PC-3 (cell line): ENCODE results near the gene PARN. TPM values are rescaled to one million over a fixed set of nuclear protein-coding genes. Genes with fewer than 3 reads are reported as not detected.

Experiments
- ATAC-seq: fragments of 200-7000 bp; cut with Tn5 transposase; 2 replicates; pipeline ENCODE4 v1.9.1; 2020; ENCODE audit warnings: mild to moderate bottlenecking, moderate library complexity
- BruUV-seq: library from RNA; stranded (reverse); fragments of 400-500 nt; replicated peaks from 2 replicates; lab custom pipeline; 2021; lab: Mats Ljungman, UMichigan
- CTCF ChIA-PET: fragments of 300-600 bp; sonication (Branson Sonifier 250); formaldehyde crosslinking; loops from one replicate; lab custom pipeline; 2022; ENCODE audit warnings: antibody characterized with exemption; lab: Charles Lee
- POLR2A ChIA-PET: fragments of 300-600 bp; sonication (Branson Sonifier 250); formaldehyde crosslinking; loops from one replicate; lab custom pipeline; 2022; ENCODE audit warnings: antibody characterized with exemption; ENCODE audit not compliant: unreplicated experiment; lab: Charles Lee
- DNase-seq: peaks from one replicate; pipeline ENCODE4 v3.0.0-alpha.2; 2015
- H2AFZ ChIP-seq: fragments of 300-600 bp; sonication (generic); 2 replicates; pipeline ENCODE4 v1.6.0; 2016; ENCODE audit warnings: antibody characterized with exemption, low read length
- H3F3A ChIP-seq: fragments of 300-600 bp; sonication (generic); one replicate; pipeline ENCODE4 v1.6.0; 2017; ENCODE audit warnings: antibody characterized with exemption, low read length, control low read depth, mild to moderate bottlenecking; ENCODE audit not compliant: unreplicated experiment
- H3K27ac ChIP-seq: fragments of 300-600 bp; sonication (generic); 2 replicates; pipeline ENCODE4 v1.5.1; 2016; ENCODE audit warnings: mild to moderate bottlenecking, low read length
- H3K27me3 ChIP-seq: fragments of 300-600 bp; sonication (generic); 2 replicates; pipeline ENCODE4 v1.6.1; 2016; ENCODE audit warnings: low read length, mixed read lengths
- H3K36me3 ChIP-seq: fragments of 300-600 bp; sonication (generic); 2 replicates; pipeline ENCODE4 v1.6.1; 2016; ENCODE audit warnings: low read depth, mixed run types, low read length, mixed read lengths
- H3K4me1 ChIP-seq: fragments of 300-600 bp; sonication (generic); 2 replicates; pipeline ENCODE4 v1.5.1; 2016; ENCODE audit warnings: low read length; ENCODE audit not compliant: insufficient read depth
- H3K4me2 ChIP-seq: fragments of 300-600 bp; sonication (generic); 2 replicates; pipeline ENCODE4 v1.6.0; 2016; ENCODE audit warnings: low read length
- H3K4me3 ChIP-seq: fragments of 300-600 bp; sonication (generic); 2 replicates; pipeline ENCODE4 v1.5.1; 2016; ENCODE audit warnings: mild to moderate bottlenecking, low read length, mixed read lengths
- H3K79me2 ChIP-seq: fragments of 300-600 bp; sonication (generic); 2 replicates; pipeline ENCODE4 v1.6.1; 2017; ENCODE audit warnings: low read length, mixed read lengths
- H3K9ac ChIP-seq: fragments of 300-600 bp; sonication (generic); 2 replicates; pipeline ENCODE4 v1.6.0; 2016; ENCODE audit warnings: mild to moderate bottlenecking, low read length
- H3K9me2 ChIP-seq: fragments of 300-600 bp; sonication (generic); replicated peaks from 2 replicates; pipeline ENCODE4 v1.6.1; 2016; ENCODE audit warnings: mixed run types, low read length, mixed read lengths
- H3K9me3 ChIP-seq: fragments of 300-600 bp; sonication (generic); 2 replicates; pipeline ENCODE4 v1.6.1; 2016; ENCODE audit warnings: low read length, mixed read lengths
- H4K20me1 ChIP-seq: fragments of 300-600 bp; sonication (generic); 2 replicates; pipeline ENCODE4 v1.6.1; 2016; ENCODE audit warnings: low read length, mixed read lengths
- EZH2 ChIP-seq: fragments of 300-600 bp; sonication (generic); IDR thresholded peaks from one replicate; pipeline ENCODE4 v1.6.1; 2017; ENCODE audit warnings: antibody characterized with exemption, mild to moderate bottlenecking, low read length; ENCODE audit not compliant: unreplicated experiment
- EZH2phosphoT487 ChIP-seq: fragments of 300-600 bp; sonication (generic); IDR thresholded peaks from 2 replicates; pipeline ENCODE4 v1.6.1; 2018; ENCODE audit warnings: mild to moderate bottlenecking, antibody characterized with exemption, low read length, borderline replicate concordance
- intact Hi-C: fragments of 100-400 bp; cut with micrococcal nuclease; formaldehyde crosslinking; loops from 2 replicates; pipeline ENCODE4 v1.9.0; 2023
- total RNA-seq: library from RNA; depleted of rRNA; stranded (reverse); fragments of >200 nt; gene quantifications from 2 replicates; pipeline ENCODE4 v1.2.3, GENCODE V29; 2014
- TF ChIP-seq, protein P1 (sequence below): fragments of 300-600 bp; sonication (generic); conservative IDR thresholded peaks from 2 replicates; pipeline ENCODE4 v1.5.1; 2017; ENCODE audit warnings: antibody characterized with exemption, low read depth, mild to moderate bottlenecking, low read length

The PARN gene
- total RNA-seq, 1 experiment from 2014 or later: 34.7 TPM

DNA sequence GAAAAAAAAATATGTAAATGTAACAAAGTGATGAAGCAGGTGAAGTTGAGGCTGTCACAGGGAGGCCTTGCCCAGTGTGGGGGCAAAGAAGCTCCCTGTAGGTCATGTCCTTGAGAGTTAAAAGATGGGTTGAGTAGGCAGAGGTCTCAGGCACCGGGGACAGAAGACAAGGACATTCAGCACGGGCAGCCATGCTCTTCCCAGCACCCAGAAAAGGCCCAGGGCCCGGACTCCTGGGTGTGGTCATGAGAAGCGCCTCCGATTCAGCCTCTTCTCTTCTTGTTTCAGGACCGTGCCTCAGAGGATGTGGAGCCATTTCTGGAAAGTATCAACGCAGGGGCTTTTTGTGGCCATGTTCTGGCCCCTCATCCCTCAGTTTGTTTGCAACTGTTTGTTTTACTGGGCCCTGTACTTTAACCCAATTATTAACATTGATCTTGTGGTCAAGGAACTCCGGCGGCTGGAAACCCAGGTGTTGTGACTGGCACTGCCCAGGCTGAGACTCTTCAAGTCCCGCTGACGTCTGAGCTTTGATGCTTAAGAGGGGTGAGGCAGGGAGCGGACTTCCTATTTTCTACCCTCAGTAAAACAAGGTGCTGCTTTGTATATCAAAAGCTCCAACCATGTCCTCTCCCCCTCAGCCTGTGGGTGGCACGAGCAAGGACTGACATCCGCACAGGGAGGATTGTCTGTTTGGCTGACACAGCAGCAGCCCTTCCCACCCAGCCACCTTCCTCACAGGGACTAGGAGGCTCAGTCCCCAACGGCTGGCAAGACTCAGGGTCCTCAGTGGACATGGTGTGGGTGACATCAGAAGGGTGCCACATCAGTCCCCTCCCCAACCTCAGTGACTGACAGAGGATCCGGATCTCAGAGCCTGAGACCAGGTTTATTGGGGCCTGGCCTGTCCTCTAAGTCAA, 37.5 kb upstream of the PARN start:
- DNase-seq (no peak), ATAC-seq (no peak)
- TF ChIP-seq EZH2phosphoT487: no peak
- no peak for TF ChIP-seq EZH2
- TF ChIP-seq, protein P1, sequence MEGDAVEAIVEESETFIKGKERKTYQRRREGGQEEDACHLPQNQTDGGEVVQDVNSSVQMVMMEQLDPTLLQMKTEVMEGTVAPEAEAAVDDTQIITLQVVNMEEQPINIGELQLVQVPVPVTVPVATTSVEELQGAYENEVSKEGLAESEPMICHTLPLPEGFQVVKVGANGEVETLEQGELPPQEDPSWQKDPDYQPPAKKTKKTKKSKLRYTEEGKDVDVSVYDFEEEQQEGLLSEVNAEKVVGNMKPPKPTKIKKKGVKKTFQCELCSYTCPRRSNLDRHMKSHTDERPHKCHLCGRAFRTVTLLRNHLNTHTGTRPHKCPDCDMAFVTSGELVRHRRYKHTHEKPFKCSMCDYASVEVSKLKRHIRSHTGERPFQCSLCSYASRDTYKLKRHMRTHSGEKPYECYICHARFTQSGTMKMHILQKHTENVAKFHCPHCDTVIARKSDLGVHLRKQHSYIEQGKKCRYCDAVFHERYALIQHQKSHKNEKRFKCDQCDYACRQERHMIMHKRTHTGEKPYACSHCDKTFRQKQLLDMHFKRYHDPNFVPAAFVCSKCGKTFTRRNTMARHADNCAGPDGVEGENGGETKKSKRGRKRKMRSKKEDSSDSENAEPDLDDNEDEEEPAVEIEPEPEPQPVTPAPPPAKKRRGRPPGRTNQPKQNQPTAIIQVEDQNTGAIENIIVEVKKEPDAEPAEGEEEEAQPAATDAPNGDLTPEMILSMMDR: no peak
- H4K20me1 ChIP-seq: no peaks in the 10 kb centered on the region
- H3K27ac ChIP-seq: no peak overlapping the region
- no peaks in the 10 kb centered on the region for H3F3A ChIP-seq
- H3K36me3 ChIP-seq: peaks cover 10% of the 10 kb centered on the region; the same call in 1 of the 2 replicates
- H3K9me3 ChIP-seq: no peaks in the 10 kb centered on the region
- no peaks in the 10 kb centered on the region for H3K27me3 ChIP-seq
- intact Hi-C loops: no loop called here
- ChIA-PET POLR2A (no interaction called here), CTCF (no interaction called here)
- no peak overlapping the region for H3K9ac ChIP-seq
- no peak overlapping the region for H3K4me3 ChIP-seq
- no TSS peak for BruUV-seq
- no peak overlapping the region for H2AFZ ChIP-seq
- H3K4me1 ChIP-seq: no peaks in the 10 kb centered on the region
- no peaks in the 10 kb centered on the region for H3K79me2 ChIP-seq
- no peak overlapping the region for H3K4me2 ChIP-seq
- no peaks in the 10 kb centered on the region for H3K9me2 ChIP-seq

DNA sequence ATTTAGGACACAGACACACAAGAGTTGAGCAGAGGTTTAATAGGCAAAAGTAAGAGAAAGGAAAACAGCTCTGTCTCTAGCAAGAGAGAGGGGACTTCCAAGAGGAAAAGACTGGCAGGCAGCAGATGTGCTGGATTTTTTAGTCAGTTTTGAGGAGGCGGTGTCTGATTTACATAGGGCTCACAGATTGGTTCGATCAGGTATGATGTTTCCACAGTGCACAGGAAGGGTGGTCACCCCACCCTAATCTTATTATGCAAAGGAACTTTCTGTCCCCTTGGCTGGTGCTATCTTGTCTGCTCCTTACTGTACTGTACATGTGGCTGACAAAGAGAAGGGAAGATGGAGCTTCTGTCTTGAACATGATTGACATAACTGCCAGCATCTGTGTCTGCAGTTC, 28.0 kb upstream of the PARN start:
- CTCF ChIA-PET: no interaction called here
- no peaks in the 10 kb centered on the region for H3F3A ChIP-seq
- no TSS peak for BruUV-seq

More for the DNA sequence above, 28.0 kb upstream of the PARN start:
- H3K36me3 ChIP-seq: no peaks in the 10 kb centered on the region
- TF ChIP-seq, protein P1: no peak
- TF ChIP-seq EZH2phosphoT487: no peak
- TF ChIP-seq EZH2: no peak
- H3K9ac ChIP-seq: no peak overlapping the region
- no peaks in the 10 kb centered on the region for H3K27me3 ChIP-seq
- H3K4me1 ChIP-seq: no peaks in the 10 kb centered on the region
- intact Hi-C loops: no loop called here
- H3K27ac ChIP-seq: no peak overlapping the region
- no peaks in the 10 kb centered on the region for H4K20me1 ChIP-seq
- no peak overlapping the region for H3K4me2 ChIP-seq
- no peaks in the 10 kb centered on the region for H3K9me3 ChIP-seq
- no peak overlapping the region for H2AFZ ChIP-seq
- H3K4me3 ChIP-seq: no peak overlapping the region
- no peak for DNase-seq
- no peaks in the 10 kb centered on the region for H3K9me2 ChIP-seq
- POLR2A ChIA-PET: no interaction called here
- H3K79me2 ChIP-seq: no peaks in the 10 kb centered on the region
- no peak for ATAC-seq
